ENCODE measurements around the gene PIP5KL1. TPM values are rescaled to one million over a fixed set of nuclear protein-coding genes. Genes with fewer than 3 reads are reported as not detected.

Gene PIP5KL1
- polyA plus RNA-seq, 1 donor from 2014 or later, result 3.4 TPM

GRCh38 chr9:127872369-127873222 lies 58.0 kb downstream of the PIP5KL1 start:
- Histone ChIP-seq H3F3A (ENCODE audit: insufficient read depth, low read length, poor library complexity, severe bottlenecking) (no peaks in the 10 kb centered on the region), H3K79me2 (replicated peaks; ENCODE audit: insufficient read depth, low read length) (peaks cover 7% of the 10 kb centered on the region), H3K27me3 (ENCODE audit: insufficient read depth, low read depth, low read length) (no peaks in the 10 kb centered on the region), H3K9ac (ENCODE audit: low read length) (no peak overlapping the region), H4K20me1 (ENCODE audit: insufficient read depth) (no peaks in the 10 kb centered on the region), H3K4me2 (ENCODE audit: low read length) (no peak overlapping the region), H3K9me2 (ENCODE audit: insufficient read depth, low read length) (no peaks in the 10 kb centered on the region), H2AFZ (ENCODE audit: low read depth, low read length) (no peak overlapping the region), H3K36me3 (ENCODE audit: insufficient read depth, low read length) (no peaks in the 10 kb centered on the region), H3K27ac (ENCODE audit: low read length) (no peak overlapping the region), H3K4me3 (ENCODE audit: low read length) (no peak overlapping the region), H3K9me3 (ENCODE audit: low read length) (no peaks in the 10 kb centered on the region)
- TF ChIP-seq REST (IDR thresholded peaks at IDR 0.05; ENCODE audit: borderline replicate concordance) (no peak), SMC3 (conservative IDR thresholded peaks at IDR 0.05; ENCODE audit: poor library complexity) (no peak), TAF1 (IDR thresholded peaks at IDR 0.05; ENCODE audit: low read depth) (no peak), POLR2AphosphoS5 (IDR thresholded peaks at IDR 0.05) (no peak)

GRCh38 chr9:127871531-127871930 lies 59.0 kb downstream of the PIP5KL1 start:
- Histone ChIP-seq H2AFZ (ENCODE audit: low read depth, low read length) (no peak overlapping the region), H4K20me1 (ENCODE audit: insufficient read depth) (no peaks in the 10 kb centered on the region), H3K4me3 (ENCODE audit: low read length) (no peak overlapping the region), H3K27ac (ENCODE audit: low read length) (no peak overlapping the region), H3K9ac (ENCODE audit: low read length) (no peak overlapping the region), H3K9me2 (ENCODE audit: insufficient read depth, low read length) (no peaks in the 10 kb centered on the region), H3K4me2 (ENCODE audit: low read length) (no peak overlapping the region), H3K79me2 (replicated peaks; ENCODE audit: insufficient read depth, low read length) (no peaks in the 10 kb centered on the region), H3K27me3 (ENCODE audit: insufficient read depth, low read depth, low read length) (no peaks in the 10 kb centered on the region), H3F3A (ENCODE audit: insufficient read depth, low read length, poor library complexity, severe bottlenecking) (no peaks in the 10 kb centered on the region), H3K36me3 (ENCODE audit: insufficient read depth, low read length) (no peaks in the 10 kb centered on the region), H3K9me3 (ENCODE audit: low read length) (no peaks in the 10 kb centered on the region)
- TF ChIP-seq TAF1 (IDR thresholded peaks at IDR 0.05; ENCODE audit: low read depth), result no peak
- TF ChIP-seq SMC3 (conservative IDR thresholded peaks at IDR 0.05; ENCODE audit: poor library complexity), result no peak
- TF ChIP-seq REST (IDR thresholded peaks at IDR 0.05; ENCODE audit: borderline replicate concordance), result no peak
- TF ChIP-seq POLR2AphosphoS5 (IDR thresholded peaks at IDR 0.05), result no peak
- TF ChIP-seq CTCF (IDR thresholded peaks at IDR 0.05; ENCODE audit: poor library complexity, severe bottlenecking), result no peak
- TF ChIP-seq MXI1 (conservative IDR thresholded peaks at IDR 0.05; ENCODE audit: poor library complexity, severe bottlenecking), result no peak
- TF ChIP-seq RAD21 (conservative IDR thresholded peaks at IDR 0.05), result no peak
- TF ChIP-seq EZH2 (IDR thresholded peaks at IDR 0.05; ENCODE audit: borderline replicate concordance, insufficient read depth, low read length, poor library complexity, severe bottlenecking), result no peak
- TF ChIP-seq EP300 (conservative IDR thresholded peaks at IDR 0.05; ENCODE audit: poor library complexity, severe bottlenecking), result no peak

Data from neural cell (in vitro differentiated cells).